ENCODE results near the gene KCNIP3.

KCNIP3 gene

DNA sequence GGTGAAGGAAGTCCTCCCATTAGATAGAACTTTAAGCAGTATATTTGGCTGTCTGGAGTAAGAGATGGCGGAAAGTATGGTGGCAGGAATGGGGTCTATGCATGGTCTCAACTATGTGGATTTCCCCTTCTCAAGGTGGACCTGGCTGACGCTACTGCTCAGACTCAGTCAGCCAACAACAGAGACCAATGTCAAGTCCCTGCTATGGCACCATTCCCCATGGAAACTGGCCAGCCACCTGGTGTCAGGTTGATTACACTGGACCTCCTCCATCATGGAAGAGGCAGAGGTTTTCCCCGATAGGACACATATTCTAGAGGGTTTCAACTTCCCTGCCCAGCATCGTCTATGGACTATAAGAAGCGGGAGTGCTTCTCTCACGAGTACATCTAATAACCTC lies 96.8 kb downstream of the KCNIP3 start:
- TF ChIP-seq, protein P1, sequence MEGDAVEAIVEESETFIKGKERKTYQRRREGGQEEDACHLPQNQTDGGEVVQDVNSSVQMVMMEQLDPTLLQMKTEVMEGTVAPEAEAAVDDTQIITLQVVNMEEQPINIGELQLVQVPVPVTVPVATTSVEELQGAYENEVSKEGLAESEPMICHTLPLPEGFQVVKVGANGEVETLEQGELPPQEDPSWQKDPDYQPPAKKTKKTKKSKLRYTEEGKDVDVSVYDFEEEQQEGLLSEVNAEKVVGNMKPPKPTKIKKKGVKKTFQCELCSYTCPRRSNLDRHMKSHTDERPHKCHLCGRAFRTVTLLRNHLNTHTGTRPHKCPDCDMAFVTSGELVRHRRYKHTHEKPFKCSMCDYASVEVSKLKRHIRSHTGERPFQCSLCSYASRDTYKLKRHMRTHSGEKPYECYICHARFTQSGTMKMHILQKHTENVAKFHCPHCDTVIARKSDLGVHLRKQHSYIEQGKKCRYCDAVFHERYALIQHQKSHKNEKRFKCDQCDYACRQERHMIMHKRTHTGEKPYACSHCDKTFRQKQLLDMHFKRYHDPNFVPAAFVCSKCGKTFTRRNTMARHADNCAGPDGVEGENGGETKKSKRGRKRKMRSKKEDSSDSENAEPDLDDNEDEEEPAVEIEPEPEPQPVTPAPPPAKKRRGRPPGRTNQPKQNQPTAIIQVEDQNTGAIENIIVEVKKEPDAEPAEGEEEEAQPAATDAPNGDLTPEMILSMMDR (IDR thresholded peaks at IDR 0.05): no peak

DNA sequence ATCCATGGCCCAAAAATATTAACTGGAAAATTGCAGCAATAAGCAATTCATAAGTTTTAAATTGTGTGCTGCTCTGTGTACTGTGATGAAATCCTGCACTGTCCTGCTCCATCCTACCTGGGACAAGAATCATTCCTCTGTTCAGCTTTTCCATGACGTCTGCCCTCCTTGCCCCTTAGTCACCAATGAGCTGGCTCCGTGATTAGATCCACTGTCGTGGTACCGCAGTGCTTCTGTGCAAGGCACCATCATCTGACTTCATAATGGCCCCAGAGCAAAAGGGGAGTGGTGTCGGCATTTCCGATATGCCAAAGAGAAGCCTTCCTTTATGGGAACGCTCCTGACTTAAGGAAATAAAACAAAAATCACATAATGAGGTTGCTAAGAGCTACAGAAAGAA lies 101.9 kb downstream of the KCNIP3 start:
- TF ChIP-seq, protein P1 (IDR thresholded peaks at IDR 0.05): no peak

DNA sequence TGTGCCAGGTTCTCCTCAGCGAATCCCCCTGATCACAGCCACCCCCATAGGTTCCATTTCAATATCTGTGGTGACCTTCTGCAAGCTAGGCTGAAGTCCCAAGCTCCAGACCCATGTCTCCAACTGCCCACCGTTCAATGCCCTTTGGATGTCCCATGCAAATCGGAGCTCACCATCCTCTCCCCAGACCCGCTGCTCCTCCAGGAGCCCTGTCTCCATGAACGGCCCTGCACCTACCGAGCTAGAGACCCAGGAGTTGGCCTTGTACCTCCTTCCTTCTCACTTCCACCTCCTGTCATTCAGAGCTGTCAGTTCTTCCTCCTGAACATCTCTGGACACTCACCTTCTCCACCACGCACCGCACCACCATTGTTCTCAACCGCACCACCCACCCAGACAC lies 104.3 kb downstream of the KCNIP3 start:
- TF ChIP-seq, protein P1 (IDR thresholded peaks at IDR 0.05): no peak

DNA sequence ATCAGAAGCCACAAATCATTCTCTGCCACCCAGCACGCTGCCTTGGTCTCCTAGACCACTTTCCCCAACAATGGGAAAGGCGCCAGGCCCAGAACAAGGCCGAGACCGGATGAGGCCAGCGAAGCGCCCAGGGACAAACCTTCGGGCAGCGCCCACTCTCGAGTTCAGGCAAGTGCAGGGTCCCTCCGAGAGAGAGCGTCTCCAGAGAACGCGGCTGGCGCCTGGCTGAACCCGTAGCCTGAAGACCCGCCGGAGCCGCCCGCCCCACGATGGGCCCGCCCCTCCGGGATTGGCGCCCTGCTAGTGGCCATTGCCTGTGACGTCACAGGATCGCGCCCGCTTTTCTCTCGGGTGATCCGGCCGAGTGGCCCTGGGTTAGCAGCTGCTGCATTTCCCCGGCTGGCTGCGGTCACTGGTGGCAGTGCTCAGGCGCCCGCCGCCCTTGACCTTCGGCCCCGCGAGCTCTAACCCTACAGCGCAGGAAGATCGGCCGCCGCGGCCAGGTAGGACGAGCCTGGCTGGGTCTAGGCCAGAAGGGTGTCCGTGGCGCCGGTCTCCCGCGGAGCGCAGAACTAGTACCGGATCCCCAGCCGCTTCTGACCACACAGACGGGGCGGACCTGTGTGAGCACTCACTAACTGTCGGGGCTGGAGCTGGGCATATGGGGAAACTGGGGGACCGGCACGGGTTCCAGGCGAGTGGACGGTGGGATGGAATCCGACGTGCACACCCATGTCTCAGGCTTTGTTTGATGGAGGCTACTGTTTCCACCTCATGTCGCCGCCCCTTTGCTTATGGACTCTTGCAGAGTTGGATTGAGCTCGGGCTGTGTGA lies 105.4 kb downstream of the KCNIP3 start, which contains the start of gene FAHD2A:
FAHD2A (plus strand) TSS at position 339 of the 834 bp plus-strand sequence. CDS start 2,851 bp downstream, outside the sequence.
- TF ChIP-seq, protein P1 (IDR thresholded peaks at IDR 0.05): no peak

DNA sequence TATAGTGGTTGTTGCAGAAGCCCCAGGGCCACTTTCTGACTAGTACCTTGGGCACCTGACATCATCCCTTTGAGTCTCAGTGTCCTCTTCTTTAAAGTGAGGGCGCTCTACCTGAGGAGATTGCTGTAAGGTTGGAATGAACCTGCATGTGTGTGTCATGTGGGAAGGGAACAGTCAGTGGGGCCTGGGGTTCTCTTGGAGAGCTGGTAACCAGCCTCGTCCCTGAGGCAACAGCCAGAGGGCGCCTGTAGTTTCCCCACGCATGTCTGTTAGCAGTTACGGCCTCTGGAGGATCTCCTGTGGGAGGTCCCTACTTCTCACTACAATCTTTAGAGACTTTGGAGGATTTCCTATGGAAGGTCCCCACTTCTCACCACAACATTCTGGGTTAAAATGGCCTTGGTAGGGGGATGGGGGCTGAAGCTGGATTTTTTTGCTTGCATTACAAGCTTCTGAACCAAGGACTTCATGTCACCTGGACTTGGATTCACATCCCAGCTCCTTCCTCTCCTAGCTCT lies 106.1 kb downstream of the KCNIP3 start:
- TF ChIP-seq, protein P1 (IDR thresholded peaks at IDR 0.05): peak; percentile 49

DNA sequence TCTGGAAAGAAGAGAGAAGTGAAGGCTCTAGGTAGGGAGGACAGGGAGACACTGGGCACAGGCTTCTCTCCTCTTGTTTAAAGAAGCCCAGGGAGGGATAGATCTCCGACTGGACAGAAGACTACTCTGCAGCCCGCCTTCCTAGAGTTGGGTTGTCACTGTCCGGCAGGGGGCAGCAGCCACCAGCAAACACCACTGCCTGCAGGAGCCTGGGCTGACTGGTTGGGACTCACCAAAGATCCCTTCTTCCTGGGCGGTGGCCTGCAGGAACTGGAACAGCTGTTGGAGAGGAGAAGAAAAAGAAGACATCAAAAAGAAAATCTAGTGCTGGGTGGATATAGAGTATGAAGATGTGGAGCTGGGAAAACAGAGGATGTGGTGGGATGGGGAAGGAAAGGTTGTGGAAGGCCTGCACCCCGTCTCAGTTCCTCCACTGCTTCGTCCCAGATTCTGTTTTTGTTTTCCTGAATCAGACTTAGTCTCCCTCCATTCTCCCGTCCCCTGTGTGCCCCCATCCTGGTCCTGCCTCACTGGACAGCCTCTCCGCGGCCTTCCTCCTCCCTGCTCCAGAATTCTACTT lies 117.0 kb downstream of the KCNIP3 start:
- TF ChIP-seq, protein P1 (IDR thresholded peaks at IDR 0.05): peak; percentile 74
